ENCODE measurements around the gene SRGN.

SRGN gene

DNA sequence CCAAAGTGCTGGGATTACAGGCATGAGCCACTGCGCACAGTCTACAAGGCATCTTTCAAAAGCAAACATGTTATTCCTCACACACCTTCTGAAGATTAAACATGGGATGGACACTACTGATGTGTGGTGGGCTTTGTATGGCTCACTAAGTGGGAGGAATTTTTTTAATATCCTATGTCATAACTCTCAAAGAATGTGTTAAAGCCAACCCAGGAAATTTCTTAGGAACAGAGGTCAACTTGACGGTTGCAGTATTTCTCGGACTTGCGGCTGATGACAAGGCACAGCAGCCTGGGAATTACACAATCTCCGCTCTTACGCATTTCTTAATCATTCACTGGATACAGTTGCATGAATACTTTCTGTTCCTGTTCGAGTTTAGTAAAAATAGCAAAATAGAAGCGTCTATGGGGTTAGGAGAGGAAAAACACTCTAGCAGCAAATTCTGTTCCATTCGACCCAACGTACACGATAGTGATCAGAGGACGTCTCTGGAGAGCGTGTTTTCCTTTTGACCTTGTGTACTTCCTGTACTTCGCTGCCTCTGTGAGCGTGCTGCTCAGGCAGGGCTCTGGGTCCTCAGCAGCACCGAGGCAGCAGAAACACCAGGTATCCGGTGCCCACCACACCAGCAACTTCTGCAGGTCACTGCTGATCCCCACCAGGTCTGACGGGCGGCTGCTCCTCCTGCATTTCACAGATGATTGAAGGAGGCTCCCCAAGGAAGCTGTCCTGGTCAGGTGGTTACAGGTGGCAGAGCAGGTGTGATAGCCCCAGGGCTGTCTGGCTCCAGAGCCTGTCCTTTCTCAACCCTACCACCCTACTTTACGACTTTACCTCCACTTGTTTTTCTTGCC is 26.4 kb upstream of the SRGN start:
- DNase-seq (ENCODE audit: low read depth) = peak; percentile 97

DNA sequence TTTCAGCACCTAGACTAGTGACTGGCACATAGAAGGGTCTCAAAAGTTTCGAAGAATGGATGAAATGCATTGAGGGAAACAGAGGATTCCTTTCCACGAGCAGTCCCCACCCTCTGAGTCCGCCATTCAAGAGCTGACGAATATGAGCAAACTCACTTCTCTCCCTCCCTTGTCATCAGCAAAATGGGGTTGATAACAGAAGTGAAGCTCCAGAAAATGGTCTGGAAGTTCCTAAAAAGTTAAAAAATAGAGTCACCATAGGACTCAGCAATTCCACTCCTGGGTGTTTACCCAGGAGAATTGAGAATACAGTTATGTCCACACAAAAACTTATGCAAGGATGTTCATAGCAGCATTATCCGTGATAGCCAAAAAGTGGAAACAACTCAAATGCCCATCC is 25.0 kb upstream of the SRGN start:
- DNase-seq (ENCODE audit: low read depth) = no peak

DNA sequence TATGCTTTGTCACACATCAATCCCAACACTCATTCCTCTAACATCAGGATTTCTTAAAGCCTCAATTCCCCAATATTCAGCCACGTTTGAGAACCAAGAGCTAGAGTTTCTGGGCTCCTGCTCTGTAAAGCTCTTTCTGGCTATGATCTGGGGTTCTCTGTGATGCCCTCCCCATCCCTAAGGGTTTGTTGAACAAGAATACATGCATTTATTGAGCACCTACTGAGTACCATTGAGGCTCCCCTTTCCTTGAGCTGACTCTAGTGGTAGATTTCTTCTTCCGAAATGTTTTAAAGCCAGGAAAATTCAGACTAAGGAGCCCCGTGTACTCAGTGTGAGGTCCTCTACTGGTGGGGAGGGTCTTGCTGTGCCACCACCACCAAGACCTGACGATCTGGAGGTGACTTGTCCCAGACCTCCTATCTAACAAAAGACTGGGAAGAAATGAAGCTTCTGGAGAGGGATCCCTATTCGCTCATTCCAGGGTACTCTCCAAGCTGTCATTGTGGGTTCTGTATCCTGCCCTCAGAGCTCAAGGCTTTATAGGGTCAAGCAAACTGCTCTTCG is 23.1 kb upstream of the SRGN start:
- no peak for DNase-seq (ENCODE audit: low read depth)

DNA sequence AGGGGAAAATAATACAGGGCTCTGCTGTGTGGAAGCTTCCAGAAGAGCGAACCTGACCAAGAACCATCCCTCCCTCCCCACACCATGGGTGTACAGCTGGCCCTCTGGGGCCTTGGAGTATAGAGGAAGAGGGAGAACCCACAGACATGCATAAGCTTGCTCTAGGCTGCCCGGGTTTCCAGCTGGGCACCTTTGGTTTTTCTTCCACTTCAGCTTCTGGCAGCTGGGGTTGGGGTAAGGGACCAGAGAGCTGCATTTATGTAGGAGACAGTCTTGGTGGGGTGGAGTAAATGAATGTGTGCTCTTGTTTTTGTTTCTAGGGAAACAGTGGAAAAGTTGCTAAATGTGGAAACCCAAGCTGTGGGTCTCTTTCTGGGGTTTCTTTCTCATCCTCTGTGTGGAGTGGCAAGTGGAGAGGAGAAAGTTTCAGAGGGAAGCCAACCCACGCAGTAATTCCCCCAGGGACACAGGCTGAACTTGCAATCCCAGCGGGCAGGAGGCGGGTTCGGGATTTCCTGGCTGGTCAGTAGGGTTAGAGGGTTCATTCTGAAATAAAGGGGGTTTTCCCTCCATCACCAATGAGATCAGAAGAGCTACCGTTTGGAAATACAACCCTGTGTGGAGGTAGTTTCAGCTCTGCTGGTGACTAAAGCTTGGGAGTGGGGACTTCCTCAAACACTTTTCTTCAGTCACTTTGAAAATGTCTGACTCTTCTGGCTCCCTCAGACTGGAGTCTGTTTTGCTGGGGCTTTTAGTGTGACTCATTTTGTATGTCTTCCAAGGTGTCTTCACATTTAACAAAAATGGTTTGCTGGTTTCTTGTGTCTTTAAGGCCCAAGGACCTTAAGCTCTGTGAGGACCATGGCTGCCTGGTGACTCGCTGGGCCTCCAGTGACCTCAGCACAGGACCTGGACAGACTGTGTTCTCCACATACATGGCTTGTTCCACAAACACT is 22.2 kb upstream of the SRGN start:
- peak; percentile 55 for DNase-seq (ENCODE audit: low read depth)

DNA sequence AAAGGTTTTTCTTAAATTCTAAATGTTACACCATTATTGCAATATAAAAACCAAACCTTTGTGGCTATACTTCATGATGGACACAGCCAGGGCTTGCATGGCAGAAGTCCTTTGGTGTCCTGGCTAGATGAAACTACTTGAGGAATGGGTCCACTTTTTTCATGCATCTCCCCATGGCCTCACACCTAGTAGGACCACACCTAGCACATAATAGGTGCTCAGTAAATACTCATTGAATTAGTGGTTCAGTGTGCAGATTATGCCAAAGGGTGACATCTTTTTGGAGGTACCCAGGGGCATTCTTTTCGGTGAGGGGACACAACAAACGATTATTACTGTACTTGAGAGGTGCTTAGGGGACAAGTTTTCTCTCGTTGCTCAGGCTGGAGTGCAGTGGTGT is 20.7 kb upstream of the SRGN start:
- DNase-seq (ENCODE audit: low read depth) = no peak

DNA sequence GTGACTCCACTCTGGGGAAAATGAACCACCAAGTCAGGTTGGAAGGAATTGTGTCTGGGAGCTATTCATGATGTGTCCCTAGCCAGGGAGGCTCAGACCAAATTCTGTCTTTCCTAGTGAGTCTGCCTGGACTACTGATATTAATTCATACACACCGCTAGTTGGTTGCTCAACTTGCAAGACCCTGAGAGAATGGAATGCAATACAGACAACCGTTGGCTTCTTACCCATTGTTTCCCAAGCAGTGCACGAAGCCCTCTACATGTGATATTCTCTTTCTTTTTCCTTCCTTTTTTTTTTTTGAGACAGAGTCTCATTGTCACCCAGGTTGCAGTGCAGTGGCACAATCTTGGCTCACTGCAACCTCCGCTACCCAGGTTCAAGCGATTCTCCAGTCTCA is 19.4 kb upstream of the SRGN start:
- no peak for DNase-seq (ENCODE audit: low read depth)

DNA sequence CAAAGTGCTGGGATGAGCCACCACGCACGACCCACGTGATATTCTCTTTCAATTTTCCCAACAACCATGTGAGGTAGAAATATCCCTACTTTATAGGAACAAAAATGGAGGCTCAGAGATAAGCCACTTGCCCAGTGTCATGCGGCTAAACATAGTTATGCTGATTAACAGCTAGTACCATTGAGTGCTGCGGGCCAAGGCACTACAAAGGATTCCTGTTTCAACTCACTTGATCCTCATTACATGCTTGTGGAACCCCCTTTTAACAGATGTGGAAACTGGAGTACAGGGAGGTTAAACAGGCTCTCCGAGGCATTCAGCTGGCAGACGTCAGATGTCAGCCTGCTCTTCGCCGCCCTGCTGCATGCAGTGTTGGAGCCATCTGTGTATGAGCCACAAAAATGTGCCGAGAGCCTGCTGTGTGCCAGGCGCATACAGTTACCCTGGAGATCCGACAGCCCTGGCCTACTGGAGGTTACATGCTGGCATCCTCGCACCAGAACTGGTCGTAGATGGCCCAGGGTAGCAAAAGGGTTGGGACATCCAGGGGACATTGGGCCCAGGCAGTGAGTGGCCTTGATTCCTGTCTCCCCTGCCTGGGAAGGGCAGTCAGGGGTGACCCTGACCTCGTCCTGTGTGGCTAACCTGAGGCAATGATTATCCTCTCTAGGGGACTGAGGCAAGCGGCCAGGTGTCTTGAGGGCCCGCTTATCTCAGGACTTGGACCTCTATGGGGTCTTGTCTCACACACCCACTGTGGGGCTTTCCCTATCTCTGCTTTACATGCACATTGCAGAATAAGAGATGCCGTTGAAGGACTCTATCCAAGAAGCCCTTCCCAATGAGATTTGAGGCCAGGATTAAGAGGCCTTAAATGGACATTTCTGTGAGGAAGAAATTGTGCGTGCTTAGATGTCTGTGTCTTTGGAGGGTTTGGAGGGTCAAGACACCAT is 18.5 kb upstream of the SRGN start:
- DNase-seq (ENCODE audit: low read depth) = no peak

DNA sequence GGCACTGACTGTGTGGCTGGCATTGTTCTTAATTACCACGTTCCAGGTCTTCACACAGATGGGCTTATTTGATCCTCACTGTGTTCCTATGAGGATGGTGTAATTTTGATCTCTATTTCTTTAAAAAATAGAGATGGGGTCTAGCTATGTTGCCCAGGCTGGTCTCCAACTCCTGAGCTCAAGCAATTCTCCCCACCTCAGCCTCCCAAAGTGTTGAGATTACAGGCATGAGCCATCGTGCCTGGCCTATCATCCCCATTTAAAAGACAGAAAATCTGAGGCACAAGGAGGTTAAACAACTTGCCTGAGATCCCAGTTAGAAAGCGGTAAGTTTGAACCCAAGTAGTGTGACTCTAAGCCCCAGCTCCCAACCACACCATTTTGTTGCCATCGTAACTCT is 17.0 kb upstream of the SRGN start:
- DNase-seq (ENCODE audit: low read depth) = no peak

DNA sequence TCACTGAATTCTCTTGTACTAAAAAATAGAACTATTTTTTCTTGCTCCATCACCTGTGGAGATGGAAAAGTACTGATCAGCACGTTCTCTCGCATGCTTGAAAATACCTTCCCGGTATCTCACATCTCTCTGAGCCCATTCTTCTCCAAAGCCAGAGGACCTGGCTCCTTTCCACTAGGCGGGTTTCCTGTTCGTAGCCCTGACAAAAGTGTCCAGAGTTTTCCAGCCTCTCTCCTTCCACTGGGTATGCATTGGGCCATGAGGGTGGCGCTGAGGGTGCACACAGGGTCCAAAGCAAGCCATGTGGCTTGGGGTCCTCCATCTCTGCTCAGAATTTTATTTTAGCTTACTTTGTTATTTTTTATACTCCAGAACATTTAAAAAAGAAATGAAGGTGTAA is 16.3 kb upstream of the SRGN start:
- no peak for DNase-seq (ENCODE audit: low read depth)

DNA sequence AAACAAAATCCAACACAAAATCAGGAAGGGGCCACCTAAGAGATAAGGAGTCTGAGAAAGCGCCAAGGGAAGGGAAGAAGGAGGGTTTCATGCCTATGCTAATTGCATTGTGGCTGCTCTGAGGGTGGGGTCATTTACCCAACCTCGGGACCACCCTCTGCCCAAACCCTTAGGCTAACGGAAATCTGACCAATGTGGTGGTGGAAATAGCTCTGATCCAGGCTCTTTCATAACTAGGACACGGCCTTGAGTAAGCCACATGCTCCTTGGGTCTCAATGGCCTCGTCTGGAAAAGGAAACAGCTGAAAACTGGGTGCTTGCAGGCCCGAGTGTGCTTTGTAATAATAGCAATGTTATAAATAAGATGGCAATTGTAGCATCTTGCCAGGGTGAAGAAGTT is 14.9 kb upstream of the SRGN start:
- DNase-seq (ENCODE audit: low read depth) = no peak

DNA sequence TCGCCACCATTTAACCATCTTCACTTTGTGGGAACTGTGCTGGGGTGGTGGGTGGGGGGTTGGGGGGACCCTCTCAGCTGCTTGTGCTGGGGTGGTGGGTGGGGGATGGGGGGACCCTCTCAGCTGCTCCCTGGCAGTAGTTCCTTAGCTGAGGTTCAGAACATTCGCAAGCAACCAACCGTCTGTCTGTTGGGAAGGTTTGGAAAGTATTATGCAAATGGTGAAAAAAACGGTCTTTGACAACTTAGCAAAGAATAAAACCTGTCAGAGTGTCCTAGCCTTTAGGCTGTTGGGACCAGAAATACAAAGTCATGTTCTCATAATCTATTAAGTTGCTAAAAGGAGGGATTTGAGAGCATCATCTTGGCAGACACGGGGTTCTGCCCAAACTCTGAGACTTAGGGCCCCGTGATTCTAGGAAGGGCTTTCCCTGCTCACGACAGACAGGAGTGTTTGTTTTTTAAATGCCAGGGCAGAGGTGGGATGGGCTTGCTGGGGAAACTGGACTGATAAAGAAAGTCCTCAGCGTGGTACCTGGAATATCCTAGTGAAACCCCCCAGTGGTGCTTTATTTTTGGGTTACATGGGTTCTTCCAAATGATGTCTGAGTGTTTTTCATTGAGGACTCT is 14.1 kb upstream of the SRGN start:
- DNase-seq (ENCODE audit: low read depth) = no peak

DNA sequence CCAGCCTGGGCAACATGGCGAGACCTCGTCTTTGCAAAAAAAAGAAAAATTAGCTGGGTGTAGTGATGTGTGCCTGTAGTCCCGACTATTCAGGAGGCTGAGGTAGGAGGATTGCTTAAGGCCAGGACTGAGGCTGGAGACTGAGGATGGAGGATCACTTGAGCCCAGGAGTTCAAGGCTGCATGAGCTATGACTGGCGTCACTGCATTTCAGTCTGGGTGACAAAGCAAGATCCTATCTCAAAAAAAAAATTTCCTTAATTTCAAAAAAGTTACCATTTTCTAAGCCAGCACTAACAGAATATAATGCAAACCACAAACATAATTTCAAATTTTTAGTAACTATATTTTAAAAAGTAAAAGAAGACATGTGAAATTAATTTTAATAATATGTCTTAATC is 13.4 kb upstream of the SRGN start:
- DNase-seq (ENCODE audit: low read depth) = no peak

DNA sequence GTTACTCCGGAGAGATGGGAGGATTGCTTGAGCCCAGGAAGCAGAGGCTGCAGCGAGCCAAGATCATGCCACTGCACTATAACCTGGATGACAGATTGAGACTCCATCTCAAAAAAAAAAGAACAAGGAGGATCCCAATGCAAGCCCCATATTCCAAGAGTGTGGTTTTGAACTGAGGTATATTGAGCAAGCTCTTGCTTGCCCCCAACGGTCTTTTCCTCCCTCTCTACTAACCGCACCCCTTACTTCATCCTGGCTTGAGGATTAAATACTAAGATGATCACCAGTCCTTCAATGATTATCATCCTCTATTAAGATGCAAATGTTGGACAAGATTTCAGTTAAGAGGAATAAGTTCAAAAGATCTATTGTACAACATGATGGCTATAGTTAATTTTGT is 12.5 kb upstream of the SRGN start:
- no peak for DNase-seq (ENCODE audit: low read depth)

DNA sequence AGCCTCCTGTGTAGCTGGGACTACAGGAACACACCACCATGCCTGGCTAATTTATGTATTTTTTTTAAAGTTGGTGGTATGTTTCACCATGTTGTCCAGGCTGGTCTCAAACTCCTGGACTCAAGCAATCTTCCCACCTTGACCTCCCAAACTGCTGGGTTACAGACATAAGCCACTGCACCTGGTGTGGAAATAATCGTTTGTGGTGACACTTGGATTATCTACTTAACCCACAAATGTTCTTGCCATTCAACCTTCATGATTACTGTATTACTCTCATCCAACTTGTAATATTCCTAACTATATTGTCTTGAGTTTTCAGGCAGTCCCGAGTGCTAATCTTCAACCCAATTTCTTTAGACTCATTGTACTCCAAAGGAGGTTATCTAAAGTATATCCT is 9.6 kb upstream of the SRGN start:
- DNase-seq (ENCODE audit: low read depth) = no peak

DNA sequence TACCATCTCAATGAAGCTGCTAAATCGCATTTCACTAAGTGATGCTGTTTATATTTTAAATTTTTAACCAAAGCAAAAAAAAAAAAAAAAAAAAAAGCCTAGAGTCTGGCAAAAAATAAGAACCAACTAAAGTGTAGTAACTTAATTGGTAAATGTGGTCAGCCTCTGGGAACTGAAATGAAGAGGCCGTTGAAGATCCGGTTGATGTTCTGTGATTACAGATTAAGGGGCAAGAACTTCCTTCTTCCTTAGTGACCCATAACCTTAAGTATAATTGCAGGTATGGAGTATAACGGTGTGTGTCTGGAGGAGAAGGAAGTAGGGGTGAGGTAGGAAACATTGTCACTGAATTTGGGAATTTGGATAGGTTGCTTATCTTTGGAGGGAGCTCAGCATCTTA is 7.7 kb upstream of the SRGN start:
- no peak for DNase-seq (ENCODE audit: low read depth)

DNA sequence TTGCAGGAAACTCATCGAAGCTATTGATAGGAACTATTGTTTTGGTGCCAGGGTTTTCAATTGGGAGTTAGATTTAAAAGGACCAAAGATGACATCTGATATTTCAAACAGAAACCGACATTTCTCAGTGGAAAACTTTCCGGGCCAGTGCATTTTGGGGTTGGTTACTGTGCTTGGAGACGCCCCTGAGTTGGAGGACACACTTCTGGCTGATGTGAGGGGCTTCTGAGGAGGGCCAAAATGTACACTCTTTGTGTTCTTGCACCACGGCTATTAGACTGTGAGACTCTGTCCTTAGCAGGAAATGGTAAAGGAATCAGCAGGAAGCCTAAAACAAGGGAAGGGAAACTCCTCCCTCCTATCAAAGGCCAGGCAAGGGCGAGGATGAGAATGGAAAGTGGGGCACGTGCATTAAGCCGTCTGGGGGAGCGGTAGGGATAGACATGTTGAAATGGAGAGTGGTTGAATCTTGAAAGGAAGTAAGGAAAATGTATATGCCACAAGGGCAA is 1.8 kb upstream of the SRGN start:
- no peak for DNase-seq (ENCODE audit: low read depth)

DNA sequence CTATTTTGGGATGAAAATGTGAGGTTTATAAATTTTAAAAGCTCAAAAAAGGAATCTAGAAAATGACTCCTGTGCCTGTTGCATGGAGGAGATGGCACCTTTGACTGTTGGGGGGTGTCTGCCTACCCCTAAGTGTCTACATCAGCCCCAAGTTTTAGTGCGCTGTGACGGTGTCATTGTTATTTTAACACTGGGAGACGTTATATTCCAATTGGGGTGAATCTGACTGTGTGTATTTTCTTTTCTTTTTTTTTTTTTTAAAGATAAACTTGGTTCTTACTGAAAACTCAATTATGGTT is 517 bp downstream of the SRGN start:
- no peak for DNase-seq (ENCODE audit: low read depth)

DNA sequence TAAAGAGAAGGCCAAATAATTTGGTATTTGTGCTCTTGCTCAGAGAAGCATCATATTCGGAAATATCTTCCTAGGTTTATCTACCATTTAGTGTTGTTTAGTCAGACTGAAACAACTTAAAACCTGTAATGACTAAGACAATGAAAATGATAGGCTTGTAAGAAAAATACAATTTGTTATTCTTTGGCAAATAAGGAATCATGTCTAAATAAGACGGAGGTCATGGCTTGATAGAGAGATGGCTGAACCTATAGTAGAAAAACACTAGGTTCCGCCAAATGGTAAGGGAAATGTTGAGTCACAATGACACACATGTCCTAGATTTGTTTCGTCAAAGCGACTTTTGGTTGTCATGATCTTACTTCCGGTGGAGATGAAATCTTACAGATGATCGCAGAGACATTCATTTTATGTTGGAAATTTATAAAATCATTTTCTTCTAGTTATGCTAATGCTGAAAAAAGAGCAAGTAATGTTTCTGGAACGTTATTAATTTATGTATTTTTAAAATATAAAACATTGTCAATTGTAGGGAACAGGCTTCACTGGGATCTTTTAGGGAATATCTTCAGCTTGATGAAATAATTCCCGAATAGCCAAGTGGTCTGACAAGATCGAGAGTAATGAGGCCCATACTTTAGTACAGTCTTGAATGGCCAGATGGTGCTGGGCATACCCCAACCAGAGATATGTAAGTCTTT is 1.0 kb downstream of the SRGN start:
- DNase-seq (ENCODE audit: low read depth) = no peak

DNA sequence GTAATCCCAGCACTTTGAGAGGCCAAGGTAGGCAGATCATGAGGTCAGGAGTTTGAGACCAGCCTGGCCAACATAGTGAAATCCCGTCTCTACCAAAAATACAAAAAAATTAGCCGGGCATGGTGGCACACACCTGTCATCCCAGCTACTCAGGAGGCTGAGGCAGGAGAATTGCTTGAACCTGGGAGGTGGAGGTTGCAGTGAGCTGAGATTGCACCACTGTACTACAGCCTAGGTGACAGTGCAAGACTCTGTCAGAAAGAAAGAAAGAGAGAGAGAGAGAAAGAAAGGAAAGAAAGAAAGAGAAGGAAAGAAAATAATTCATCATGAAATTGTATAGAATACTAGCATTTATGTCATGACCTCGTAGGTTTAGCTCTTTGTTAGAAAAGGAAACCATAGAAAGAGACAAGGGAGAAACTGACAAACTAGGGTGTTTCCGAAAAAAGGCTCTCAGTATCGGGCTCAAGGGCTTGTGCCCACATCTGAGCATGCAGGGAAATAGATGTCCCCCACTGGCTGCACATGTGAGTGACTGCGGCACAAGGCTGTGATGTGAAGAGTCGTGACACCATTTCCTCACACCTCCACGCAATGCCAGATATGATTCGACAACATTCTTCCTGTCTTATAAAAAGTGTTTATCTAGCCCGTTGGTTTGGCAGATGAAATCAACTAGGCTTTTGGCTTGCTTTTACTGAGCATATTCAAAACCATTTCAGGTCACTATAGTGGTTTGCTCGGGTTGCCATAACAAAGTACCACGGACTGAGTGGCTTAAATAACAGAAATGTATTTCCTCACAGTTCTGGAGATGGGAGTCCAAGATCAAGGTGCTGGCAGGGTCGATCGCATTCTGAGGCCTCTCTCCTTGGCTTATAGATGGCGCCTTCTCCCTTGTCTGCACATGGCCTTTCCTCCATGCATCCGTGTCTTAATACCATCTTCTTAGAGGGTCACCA is 2.0 kb downstream of the SRGN start:
- DNase-seq (ENCODE audit: low read depth) = no peak
